ENCODE data around the gene OR51Q1.
A peak's percentile ranks its signal among the peaks of the same experiment; 100 is the strongest.

Gene OR51Q1

DNA sequence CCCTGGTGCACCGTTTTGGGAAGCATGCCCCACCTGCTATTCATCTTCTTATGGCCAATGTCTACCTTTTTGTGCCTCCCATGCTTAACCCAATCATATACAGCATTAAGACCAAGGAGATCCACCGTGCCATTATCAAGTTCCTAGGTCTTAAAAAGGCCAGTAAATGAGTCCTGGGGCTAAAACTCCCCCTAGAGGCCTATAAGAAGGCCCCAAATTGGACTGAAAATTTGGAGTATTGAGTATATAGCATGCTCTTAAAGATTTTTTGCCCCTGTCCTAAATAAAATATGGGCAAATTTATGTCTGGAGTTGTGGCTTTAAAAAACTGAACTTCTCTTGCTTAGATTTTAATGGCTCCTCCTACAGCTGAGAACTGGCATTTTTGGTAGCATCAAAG lies 31.7 kb upstream of the OR51Q1 start:
- Histone ChIP-seq H4K20me1 (ENCODE audit: insufficient read depth, low read length) (no peaks in the 10 kb centered on the region), H3K36me3 (replicated peaks; ENCODE audit: low read depth, low read length) (no peaks in the 10 kb centered on the region), H3K4me3 (ENCODE audit: low read length) (no peak overlapping the region), H3K9ac (ENCODE audit: low read length) (no peak overlapping the region), H3K27me3 (ENCODE audit: low read depth, low read length) (peaks cover 12% of the 10 kb centered on the region; the same call in 1 of the 2 replicates), H3K27ac (ENCODE audit: low read length) (no peak overlapping the region), H2AFZ (ENCODE audit: low read depth, low read length) (no peak overlapping the region), H3K4me2 (ENCODE audit: low read length) (no peak overlapping the region), H3K79me2 (ENCODE audit: low read length) (no peaks in the 10 kb centered on the region), H3K9me3 (ENCODE audit: insufficient read depth, low read length) (no peaks in the 10 kb centered on the region), H3K4me1 (ENCODE audit: low read length) (no peaks in the 10 kb centered on the region)
- no peak for TF ChIP-seq EZH2phosphoT487 (IDR thresholded peaks at IDR 0.05; ENCODE audit: low read depth)
- TF ChIP-seq, protein P1, sequence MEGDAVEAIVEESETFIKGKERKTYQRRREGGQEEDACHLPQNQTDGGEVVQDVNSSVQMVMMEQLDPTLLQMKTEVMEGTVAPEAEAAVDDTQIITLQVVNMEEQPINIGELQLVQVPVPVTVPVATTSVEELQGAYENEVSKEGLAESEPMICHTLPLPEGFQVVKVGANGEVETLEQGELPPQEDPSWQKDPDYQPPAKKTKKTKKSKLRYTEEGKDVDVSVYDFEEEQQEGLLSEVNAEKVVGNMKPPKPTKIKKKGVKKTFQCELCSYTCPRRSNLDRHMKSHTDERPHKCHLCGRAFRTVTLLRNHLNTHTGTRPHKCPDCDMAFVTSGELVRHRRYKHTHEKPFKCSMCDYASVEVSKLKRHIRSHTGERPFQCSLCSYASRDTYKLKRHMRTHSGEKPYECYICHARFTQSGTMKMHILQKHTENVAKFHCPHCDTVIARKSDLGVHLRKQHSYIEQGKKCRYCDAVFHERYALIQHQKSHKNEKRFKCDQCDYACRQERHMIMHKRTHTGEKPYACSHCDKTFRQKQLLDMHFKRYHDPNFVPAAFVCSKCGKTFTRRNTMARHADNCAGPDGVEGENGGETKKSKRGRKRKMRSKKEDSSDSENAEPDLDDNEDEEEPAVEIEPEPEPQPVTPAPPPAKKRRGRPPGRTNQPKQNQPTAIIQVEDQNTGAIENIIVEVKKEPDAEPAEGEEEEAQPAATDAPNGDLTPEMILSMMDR (IDR thresholded peaks at IDR 0.05; ENCODE audit: low read depth, low read length), result peak; percentile 20; the same call in 1 of the 2 replicates

DNA sequence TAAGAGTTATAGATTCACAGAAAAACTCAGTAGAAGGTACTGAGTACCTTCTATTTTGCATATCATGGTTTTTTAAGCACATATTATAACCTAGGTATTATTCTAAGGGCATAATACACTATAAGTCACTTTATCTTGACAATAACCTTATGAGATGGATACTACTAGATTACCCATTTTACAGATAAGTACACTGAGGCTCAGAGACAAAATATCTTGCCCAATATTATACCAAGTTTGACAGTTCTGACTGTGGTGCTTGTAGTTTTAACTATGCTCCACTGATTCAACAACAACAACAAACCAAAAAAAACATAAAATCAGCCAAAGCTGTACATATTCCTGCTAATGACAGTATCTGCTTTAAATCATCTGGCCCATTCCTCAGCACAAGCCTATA lies 27.8 kb upstream of the OR51Q1 start:
- no peaks in the 10 kb centered on the region for H3K36me3 ChIP-seq (replicated peaks; ENCODE audit: low read depth, low read length)
- H3K4me3 ChIP-seq (ENCODE audit: low read length), result no peak overlapping the region
- no peak overlapping the region for H3K4me2 ChIP-seq (ENCODE audit: low read length)
- no peaks in the 10 kb centered on the region for H3K79me2 ChIP-seq (ENCODE audit: low read length)
- H2AFZ ChIP-seq (ENCODE audit: low read depth, low read length), result no peak overlapping the region
- H3K9ac ChIP-seq (ENCODE audit: low read length), result no peak overlapping the region
- TF ChIP-seq EZH2phosphoT487 (IDR thresholded peaks at IDR 0.05; ENCODE audit: low read depth), result no peak
- TF ChIP-seq, protein P1 (IDR thresholded peaks at IDR 0.05; ENCODE audit: low read depth, low read length), result no peak
- H3K27me3 ChIP-seq (ENCODE audit: low read depth, low read length), result peaks cover 22% of the 10 kb centered on the region; the same call in 1 of the 2 replicates
- no peaks in the 10 kb centered on the region for H3K9me3 ChIP-seq (ENCODE audit: insufficient read depth, low read length)
- no peaks in the 10 kb centered on the region for H4K20me1 ChIP-seq (ENCODE audit: insufficient read depth, low read length)
- no peak overlapping the region for H3K27ac ChIP-seq (ENCODE audit: low read length)
- no peaks in the 10 kb centered on the region for H3K4me1 ChIP-seq (ENCODE audit: low read length)

DNA sequence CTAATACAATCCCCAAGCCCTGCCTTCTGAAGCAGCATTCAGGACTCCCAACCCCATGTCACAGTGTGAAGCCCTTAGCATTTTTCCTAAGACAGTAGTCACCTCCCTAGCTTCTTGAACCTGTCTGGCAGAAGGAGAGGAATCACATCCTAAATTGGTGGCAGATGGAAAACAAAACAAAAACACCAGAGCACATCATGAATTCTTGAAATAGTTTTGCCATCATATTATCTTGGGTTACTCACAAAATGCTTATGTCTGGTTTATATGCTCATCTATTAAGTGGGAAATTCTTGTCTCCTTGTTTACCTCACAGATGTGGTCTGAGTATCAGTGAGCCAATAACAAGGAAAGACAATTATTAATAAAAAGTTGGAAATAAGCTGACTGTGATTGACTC lies 23.0 kb upstream of the OR51Q1 start:
- TF ChIP-seq EZH2phosphoT487 (IDR thresholded peaks at IDR 0.05; ENCODE audit: low read depth), result no peak
- TF ChIP-seq, protein P1 (IDR thresholded peaks at IDR 0.05; ENCODE audit: low read depth, low read length), result no peak
- H2AFZ ChIP-seq (ENCODE audit: low read depth, low read length), result no peak overlapping the region
- peaks cover 38% of the 10 kb centered on the region for H3K27me3 ChIP-seq (ENCODE audit: low read depth, low read length)
- H3K79me2 ChIP-seq (ENCODE audit: low read length), result no peaks in the 10 kb centered on the region
- no peaks in the 10 kb centered on the region for H3K4me1 ChIP-seq (ENCODE audit: low read length)
- H3K27ac ChIP-seq (ENCODE audit: low read length), result no peak overlapping the region
- H3K9me3 ChIP-seq (ENCODE audit: insufficient read depth, low read length), result no peaks in the 10 kb centered on the region
- H3K9ac ChIP-seq (ENCODE audit: low read length), result no peak overlapping the region
- H3K36me3 ChIP-seq (replicated peaks; ENCODE audit: low read depth, low read length), result no peaks in the 10 kb centered on the region
- no peak overlapping the region for H3K4me3 ChIP-seq (ENCODE audit: low read length)
- no peaks in the 10 kb centered on the region for H4K20me1 ChIP-seq (ENCODE audit: insufficient read depth, low read length)
- H3K4me2 ChIP-seq (ENCODE audit: low read length), result no peak overlapping the region

DNA sequence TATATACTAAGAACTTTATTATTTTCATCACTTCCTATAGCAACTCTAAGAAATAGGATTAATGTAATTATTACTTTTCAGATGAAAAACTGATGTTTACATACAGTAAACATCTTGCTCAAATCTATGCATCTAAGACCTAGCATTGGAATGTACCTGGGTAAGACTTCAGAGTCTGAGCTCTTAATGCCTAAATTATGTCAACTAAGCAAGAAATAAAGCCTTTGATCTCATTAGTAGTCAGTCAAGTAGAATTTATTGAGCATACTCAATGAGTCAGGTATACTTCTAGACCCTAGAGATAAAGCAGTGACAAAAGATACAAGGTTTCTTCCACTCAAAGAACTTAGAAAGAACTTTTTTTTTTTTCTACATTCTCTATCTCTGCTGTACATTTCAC lies 16.7 kb upstream of the OR51Q1 start:
- no peak overlapping the region for H3K4me2 ChIP-seq (ENCODE audit: low read length)
- H3K9me3 ChIP-seq (ENCODE audit: insufficient read depth, low read length), result no peaks in the 10 kb centered on the region
- H3K27me3 ChIP-seq (ENCODE audit: low read depth, low read length), result peaks cover 28% of the 10 kb centered on the region
- no peak overlapping the region for H3K9ac ChIP-seq (ENCODE audit: low read length)
- no peaks in the 10 kb centered on the region for H3K4me1 ChIP-seq (ENCODE audit: low read length)
- H4K20me1 ChIP-seq (ENCODE audit: insufficient read depth, low read length), result no peaks in the 10 kb centered on the region
- no peak for TF ChIP-seq EZH2phosphoT487 (IDR thresholded peaks at IDR 0.05; ENCODE audit: low read depth)
- TF ChIP-seq, protein P1 (IDR thresholded peaks at IDR 0.05; ENCODE audit: low read depth, low read length), result no peak
- H3K79me2 ChIP-seq (ENCODE audit: low read length), result no peaks in the 10 kb centered on the region
- H3K27ac ChIP-seq (ENCODE audit: low read length), result no peak overlapping the region
- no peaks in the 10 kb centered on the region for H3K36me3 ChIP-seq (replicated peaks; ENCODE audit: low read depth, low read length)
- H2AFZ ChIP-seq (ENCODE audit: low read depth, low read length), result no peak overlapping the region
- no peak overlapping the region for H3K4me3 ChIP-seq (ENCODE audit: low read length)
